ENCODE results near the gene ATF1.
"Not testable (repeated sequence)": the region's sequence is repeated elsewhere in the genome, so short reads cannot be mapped to it uniquely, and the experiment has no call there.

The ATF1 gene

DNA sequence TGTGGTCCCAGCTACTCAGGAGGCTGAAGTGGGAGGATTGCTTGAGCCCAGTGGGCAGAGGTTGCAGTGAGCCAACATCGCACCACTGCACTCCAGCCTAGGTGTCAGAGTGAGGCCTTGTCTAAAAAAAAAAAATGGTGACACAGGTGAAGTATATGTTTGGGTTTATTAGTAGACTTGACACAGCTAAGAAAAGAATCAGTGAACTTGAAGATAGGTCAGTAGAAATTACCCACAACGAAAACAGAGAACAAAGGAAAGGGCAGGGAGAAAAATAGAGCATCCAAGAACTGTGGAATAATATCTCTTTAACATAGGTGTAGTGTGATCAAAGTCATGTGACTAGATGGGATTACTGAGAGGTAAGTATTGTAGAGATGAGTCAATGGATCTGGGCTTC lies 23.7 kb downstream of the ATF1 start:
- no peak for FAIRE-seq
- no peak for DNase-seq (ENCODE audit: extremely low spot score, insufficient read length, low read depth)

DNA sequence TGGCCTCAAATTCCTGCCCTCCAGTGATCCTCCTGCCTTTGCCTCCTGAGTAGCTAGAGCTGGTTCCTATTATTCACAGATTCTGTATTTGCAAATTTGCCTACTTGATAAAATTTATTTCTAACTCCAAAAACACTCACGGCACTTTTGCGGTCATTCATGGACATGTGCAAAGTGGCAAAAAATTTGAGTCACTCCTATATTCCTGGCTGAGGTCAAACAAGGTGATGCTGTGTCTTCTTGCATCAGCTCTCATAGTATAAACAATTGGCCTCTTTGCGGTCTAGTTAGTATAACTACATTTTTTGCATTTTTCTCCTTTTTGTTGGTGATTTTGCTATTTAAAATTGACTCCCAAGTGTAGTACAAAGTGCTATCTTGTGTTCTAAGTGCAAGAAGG lies 24.7 kb downstream of the ATF1 start:
- no peak for FAIRE-seq

DNA sequence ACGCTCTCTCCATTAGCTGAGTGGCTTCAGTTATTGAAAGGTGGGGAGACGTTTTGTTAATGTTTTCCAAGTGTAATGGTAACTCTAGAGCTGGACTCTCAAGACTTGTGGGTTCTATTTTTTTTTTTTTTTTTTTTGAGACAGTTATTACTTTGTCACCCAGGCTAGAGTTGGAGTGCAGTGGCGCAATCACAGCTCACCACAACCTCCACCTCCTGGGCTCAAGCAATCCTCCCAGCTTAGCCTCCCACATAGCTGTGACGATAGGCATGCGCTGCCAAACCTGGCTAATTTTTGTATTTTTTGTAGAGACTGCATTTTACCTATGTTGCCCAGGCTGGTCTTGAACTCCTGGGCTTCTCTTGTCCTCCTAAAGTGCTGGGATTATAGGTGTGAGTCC lies 26.2 kb downstream of the ATF1 start:
- no peak for FAIRE-seq
- no peak for DNase-seq (ENCODE audit: extremely low spot score, insufficient read length, low read depth)

More for the DNA sequence above, 24.7 kb downstream of the ATF1 start:
- DNase-seq (ENCODE audit: extremely low spot score, insufficient read length, low read depth), result no peak

GRCh38 chr12:50799908-50800307 lies 36.0 kb downstream of the ATF1 start:
- no peak for FAIRE-seq
- DNase-seq (ENCODE audit: extremely low spot score, insufficient read length, low read depth), result no peak

DNA sequence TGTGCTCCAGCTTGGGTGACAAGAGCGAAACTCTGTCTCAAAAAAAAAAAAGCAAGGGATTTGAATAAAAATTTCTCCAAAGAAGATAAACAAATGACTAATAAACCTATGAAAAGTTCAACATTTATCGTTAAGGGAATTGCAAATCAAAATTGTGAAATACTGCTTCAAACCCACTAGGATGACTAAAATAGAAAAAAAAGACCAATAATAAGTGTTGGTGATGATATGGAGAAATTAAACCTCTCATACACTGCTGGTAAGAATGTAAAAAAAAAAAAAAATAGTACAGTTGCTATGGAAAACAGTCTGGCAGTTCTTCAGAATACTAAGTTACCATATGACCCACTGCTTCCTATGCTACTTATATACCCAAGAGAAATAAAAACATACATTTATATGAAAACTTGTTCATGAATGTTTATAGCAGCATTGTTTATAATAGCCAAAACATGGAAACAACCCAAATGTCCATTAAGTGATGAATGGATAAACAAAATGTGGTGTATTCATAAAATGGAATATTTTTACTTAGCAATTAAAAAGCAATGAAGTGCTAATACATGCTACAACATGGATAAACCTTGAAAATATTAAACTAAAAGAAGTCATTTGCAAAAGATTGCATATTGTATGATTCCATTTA lies 39.5 kb downstream of the ATF1 start:
- FAIRE-seq, result no peak
- DNase-seq (ENCODE audit: extremely low spot score, insufficient read length, low read depth), result no peak

DNA sequence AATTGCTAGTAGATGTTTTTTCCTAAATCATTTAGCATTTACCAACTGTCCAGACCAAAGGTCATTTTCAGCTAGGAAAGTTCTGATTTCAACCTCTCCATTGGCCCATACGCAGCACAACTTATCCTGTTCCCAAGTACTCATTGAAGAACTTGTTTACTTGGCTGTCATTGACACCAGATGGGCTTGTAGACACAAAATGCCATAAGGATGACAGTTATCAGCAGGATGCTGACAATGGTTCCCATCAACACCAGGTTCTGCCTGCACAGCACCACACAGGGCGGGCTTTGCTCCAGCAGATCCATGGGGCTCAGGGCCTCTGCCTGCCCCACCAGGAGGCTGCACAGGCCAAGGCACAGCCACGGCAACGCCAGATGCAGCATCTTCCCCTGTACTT lies 42.3 kb downstream of the ATF1 start:
- FAIRE-seq, result no peak

DNA sequence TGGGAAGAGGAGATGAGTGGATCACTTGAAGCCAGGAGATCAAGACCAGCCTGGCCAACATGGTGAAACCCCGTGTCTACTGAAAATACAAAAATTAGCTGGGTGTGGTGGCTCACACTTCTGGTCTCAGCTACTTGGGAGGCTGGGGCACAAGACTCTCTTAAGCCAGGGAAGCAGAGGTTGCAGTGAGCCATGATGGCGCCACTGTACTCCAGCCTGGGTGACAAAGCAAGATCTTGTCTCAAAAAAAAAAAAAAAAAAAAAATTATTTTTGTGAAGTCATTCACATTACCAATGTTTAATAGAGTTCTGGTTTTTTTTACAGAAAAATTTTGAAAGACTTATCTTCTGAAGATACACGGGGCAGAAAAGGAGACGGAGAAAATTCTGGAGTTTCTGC lies 45.2 kb downstream of the ATF1 start:
- FAIRE-seq; DNase-seq (ENCODE audit: extremely low spot score, insufficient read length, low read depth): not testable (repeated sequence)

More for the DNA sequence above, 42.3 kb downstream of the ATF1 start:
- DNase-seq (ENCODE audit: extremely low spot score, insufficient read length, low read depth), result no peak

GRCh38 chr12:50814921-50815320 lies 51.0 kb downstream of the ATF1 start:
- not testable (repeated sequence) for DNase-seq (ENCODE audit: extremely low spot score, insufficient read length, low read depth); FAIRE-seq

DNA sequence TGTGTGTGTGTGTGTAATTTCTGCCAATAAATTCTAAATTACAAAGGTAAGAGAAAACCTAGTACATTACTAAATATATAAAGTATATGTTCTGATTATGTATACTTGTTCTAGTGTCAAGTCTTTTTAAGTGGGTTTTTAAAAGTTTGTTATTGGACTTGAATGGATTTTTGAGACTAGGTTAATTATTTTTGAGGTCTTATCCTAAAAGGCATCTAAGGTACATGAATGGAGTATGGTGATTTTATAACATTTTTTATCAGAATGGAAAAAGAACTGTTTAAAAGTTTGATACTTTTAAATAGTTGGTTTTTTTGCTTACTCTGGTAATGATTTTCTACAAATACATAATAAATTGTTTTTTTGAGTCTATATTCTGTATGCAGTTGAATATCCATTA lies 56.3 kb downstream of the ATF1 start:
- FAIRE-seq (no peak), DNase-seq (ENCODE audit: extremely low spot score, insufficient read length, low read depth) (no peak)

- no peak for FAIRE-seq
- no peak for DNase-seq (ENCODE audit: extremely low spot score, insufficient read length, low read depth)
Measured at GRCh38 chr12:50822082-50822481, 58.2 kb downstream of the ATF1 start.

DNA sequence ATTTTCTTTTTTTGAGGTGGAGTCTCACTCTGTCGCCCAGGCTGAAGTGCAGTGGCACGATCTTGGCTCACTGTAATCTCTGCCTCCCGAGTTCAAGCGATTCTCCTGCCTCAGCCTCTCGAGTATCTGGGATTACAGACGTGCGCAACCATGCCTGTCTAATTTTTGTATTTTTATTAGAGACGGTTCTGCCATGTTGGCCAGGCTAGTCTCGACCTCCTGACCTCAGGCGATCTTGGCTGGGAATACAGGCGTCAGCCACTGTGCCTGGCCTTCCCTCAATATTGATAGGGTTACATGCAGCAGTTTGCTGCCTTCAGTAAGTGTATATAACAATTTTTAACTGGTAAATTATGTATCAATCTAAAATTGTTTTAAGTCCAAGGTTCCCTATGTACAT lies 59.8 kb downstream of the ATF1 start:
- not testable (repeated sequence) for FAIRE-seq; DNase-seq (ENCODE audit: extremely low spot score, insufficient read length, low read depth)

- FAIRE-seq, result no peak
- DNase-seq (ENCODE audit: extremely low spot score, insufficient read length, low read depth), result no peak
Measured at GRCh38 chr12:50824914-50825313, 61.0 kb downstream of the ATF1 start.

GRCh38 chr12:50825372-50825838 lies 61.5 kb downstream of the ATF1 start:
- no peak for DNase-seq (ENCODE audit: extremely low spot score, insufficient read length, low read depth)
- peak; percentile 81 for FAIRE-seq

DNA sequence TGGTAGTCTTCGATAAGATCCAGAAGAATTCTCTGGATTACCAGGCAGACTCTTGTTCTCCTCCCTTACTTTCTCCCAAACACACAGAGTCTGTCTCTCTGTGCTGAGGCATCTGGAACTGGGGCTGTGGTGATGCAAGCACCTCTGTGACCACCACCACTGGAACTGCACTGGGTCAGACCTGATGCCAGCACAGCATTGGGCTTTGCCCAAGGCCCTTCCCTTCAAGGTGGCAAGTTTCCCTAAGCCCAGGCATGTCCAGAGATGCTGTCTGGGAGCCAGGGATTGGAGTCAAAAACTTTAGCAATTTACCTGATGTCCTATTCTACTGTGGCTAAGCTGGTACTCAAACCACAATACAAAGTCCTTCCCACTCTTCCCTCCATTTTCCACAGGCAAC lies 64.2 kb downstream of the ATF1 start:
- no peak for DNase-seq (ENCODE audit: extremely low spot score, insufficient read length, low read depth)
- FAIRE-seq, result no peak

GRCh38 chr12:50828886-50829285 lies 65.0 kb downstream of the ATF1 start:
- DNase-seq (ENCODE audit: extremely low spot score, insufficient read length, low read depth) (no peak), FAIRE-seq (no peak)

- not testable (repeated sequence) for FAIRE-seq; DNase-seq (ENCODE audit: extremely low spot score, insufficient read length, low read depth)
Measured at GRCh38 chr12:50833801-50834200, 69.9 kb downstream of the ATF1 start.

DNA sequence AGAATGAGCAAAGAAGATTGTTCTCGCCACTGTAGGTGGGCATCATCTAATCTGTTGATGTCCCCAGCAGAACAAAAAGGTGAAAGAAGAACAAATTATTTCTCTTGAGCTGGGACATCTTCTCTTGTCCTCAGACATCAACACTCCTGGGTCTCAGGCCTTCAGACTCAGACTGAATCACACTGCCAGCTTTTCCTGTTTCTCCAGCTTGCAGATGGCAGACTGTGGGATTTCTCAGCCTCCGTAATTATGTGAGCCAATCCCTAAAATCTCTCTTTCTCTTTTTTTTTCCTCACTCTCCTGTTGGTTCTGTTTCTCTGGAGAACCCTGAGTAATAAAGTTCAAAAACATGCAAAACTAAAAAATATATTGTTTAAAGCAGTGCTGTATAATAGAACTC lies 75.1 kb downstream of the ATF1 start:
- no peak for FAIRE-seq
- no peak for DNase-seq (ENCODE audit: extremely low spot score, insufficient read length, low read depth)

GRCh38 chr12:50840809-50841487 lies 77.0 kb downstream of the ATF1 start:
- DNase-seq (ENCODE audit: extremely low spot score, insufficient read length, low read depth) (no peak), FAIRE-seq (no peak)

GRCh38 chr12:50841716-50842531 lies 78.0 kb downstream of the ATF1 start:
- FAIRE-seq (no peak), DNase-seq (ENCODE audit: extremely low spot score, insufficient read length, low read depth) (no peak)

GRCh38 chr12:50842637-50843493 lies 79.0 kb downstream of the ATF1 start, which contains the start of gene TMPRSS12:
Gene TMPRSS12, plus strand, starts transcription at chr12:50842926. Its CDS starts 39 bp downstream, at chr12:50842965.
- FAIRE-seq, result no peak

More at GRCh38 chr12:50842637-50843493, 79.0 kb downstream of the ATF1 start, which contains the start of gene TMPRSS12:
- DNase-seq (ENCODE audit: extremely low spot score, insufficient read length, low read depth), result no peak
